NCI-H1105 treated with DMSO at 0.1 percent for 48 hours (cell line): Measurements from ENCODE around the gene CFHR4.
"Not testable (repeated sequence)": the region's sequence is repeated elsewhere in the genome, so short reads cannot be mapped to it uniquely, and the experiment has no call there.

ENCODE experiments used
- DNase-seq: peaks from one replicate; lab custom pipeline; 2025; lab: John Stamatoyannopoulos, UW

Gene CFHR4

DNA sequence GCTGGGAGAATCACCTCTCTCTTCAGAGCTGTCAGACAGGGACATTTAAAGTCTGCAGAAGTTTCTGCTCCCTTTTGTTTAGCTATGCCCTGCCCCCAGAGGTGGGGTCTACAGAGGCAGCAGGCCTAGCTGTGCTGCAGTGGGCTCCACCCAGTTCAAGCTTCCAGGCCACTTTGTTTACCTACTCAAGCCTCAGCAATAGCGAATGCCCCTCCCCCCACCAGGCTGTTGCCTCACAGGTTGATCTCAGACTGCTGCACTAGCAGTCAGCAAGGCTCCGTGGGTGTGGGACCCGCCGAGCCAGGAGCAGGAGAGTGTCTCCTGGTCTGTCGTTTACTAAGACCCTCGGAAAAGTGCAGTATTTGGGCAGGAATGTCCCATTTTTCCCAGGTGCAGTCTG is 53.6 kb downstream of the CFHR4 start:
- not testable (repeated sequence) for DNase-seq

DNA sequence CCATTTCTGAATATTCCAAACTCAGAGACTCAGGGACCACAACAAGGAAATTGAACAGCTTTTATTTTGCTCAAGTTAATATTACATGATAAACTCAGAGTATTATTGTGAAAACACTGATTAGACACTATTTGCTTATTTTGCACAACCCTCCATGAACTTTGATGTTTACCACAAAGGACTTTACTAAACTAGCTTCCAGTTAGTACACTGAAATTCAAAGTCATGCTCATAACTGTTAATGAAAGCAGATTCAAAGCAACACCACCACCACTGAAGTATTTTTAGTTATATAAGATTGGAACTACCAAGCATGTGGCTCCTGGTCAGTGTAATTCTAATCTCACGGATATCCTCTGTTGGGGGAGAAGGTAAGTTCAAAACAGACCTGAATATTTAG is 55.7 kb downstream of the CFHR4 start, which contains the start of gene CFHR2:
CFHR2 (plus strand) TSS at position 171 of the 400 bp plus-strand sequence; CDS start at position 314, 143 bp downstream.
- DNase-seq: not testable (repeated sequence)

DNA sequence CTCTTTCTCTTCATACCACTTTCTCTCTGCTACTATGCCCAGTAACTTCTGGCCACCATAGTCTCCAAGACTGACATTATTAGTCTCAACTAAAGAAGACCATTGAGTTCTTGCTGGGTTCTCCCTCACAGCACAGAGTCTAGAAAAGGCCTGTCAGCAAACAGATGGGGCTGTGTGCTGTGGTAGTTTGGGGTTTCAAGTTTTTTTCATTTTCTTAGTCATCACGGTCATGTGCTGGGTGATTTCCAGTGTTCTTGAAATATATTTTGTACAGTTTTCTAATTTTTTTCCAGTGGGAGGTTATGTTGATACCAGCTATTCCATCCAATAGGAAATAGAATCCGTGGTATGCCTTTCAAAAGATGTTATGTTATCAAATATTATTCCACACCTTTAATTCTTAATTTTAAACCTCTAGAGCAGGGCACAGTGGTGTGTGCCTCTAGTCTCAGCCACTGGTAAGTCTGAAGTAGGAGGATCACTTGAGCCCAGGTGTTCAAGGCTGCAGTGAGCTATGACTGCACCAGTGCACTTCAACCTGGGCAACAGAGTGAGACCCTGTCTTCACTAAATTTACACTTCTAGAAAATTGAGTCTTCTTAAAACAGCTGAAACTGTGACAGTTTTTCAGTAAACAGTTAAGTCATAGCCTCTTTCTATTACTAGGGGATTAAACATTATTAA is 64.0 kb downstream of the CFHR4 start:
- no peak for DNase-seq

DNA sequence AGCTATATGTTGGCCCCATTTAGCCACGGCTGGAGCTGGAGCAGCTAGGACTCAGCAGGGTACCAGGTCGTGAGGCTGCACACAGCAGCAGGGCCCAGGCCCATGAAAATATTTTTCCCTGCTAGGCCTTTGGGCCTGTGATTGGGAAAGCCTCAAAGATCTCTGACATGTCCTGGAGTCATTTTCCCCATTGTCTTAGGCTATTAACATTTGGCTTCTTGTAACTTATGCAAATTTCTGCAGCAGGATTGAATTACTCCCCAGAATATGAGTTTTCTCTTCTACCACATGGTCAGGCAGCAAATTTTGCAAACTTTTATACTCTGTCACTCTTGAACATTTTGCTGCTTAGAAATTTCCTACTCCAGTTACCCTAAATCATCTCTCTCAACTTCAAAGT is 66.9 kb downstream of the CFHR4 start:
- DNase-seq: no peak

DNA sequence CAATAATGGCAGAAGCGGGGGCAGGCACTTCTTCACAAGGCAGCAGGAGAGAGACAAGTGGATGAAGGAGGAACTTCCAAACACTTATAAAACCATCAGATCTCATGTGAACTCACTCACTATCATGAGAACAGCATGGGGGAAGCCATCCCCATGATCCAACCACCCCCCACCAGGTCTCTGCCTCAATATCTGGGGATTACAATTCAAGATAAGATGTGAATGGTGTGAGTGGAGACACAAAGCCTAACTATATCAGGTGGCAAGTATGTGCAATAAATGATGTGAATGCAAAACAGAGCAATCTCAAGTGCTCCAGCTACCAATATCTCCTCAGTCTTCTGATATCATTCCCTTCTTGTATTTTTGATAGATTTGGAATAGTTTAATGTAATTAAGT is 68.1 kb downstream of the CFHR4 start:
- no peak for DNase-seq

DNA sequence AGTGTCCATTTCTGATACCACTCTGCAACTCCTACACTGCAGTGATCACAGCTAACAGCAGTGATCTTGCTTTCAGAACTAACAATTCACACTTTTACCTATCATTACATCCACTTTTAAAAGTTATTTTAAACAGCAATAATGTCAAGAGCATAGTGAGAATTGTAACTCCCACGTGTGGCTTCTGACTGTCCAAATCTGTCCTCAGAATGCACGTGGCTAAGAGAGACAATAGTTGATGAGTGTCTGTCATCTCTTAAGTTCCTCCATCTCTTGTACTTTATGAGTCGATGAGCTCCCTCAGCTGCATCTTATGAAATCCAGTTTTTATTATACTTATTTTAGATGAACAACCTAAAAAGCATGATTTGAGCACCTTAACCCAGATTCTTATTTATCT is 73.0 kb downstream of the CFHR4 start:
- no peak for DNase-seq
